Mesothelial cell of epicardium (in vitro differentiated cells): ENCODE results near the gene SLC49A3. TPM values are rescaled to one million over a fixed set of nuclear protein-coding genes. Genes with fewer than 3 reads are reported as not detected.
"Not testable (repeated sequence)": the region's sequence is repeated elsewhere in the genome, so short reads cannot be mapped to it uniquely, and the experiment has no call there.

Experiments
- DNase-seq, 2 experiments: peaks; one replicate each; pipeline ENCODE4 v3.0.0; 2021; ENCODE audit warnings: low spot score in 2 of 2; ENCODE audit not compliant: unreplicated experiment in 2 of 2
- H3K27ac Mint-ChIP-seq: 2 replicates; pipeline ENCODE4 v1.8.0; 2021; ENCODE audit warnings: mixed read lengths
- H3K27me3 Mint-ChIP-seq: 2 replicates; pipeline ENCODE4 v1.8.0; 2021; ENCODE audit warnings: low read depth, mixed read lengths
- H3K36me3 Mint-ChIP-seq: 2 replicates; pipeline ENCODE4 v1.8.0; 2021; ENCODE audit warnings: mixed read lengths
- H3K4me1 Mint-ChIP-seq: 2 replicates; pipeline ENCODE4 v1.8.0; 2021; ENCODE audit warnings: mixed read lengths
- H3K4me3 Mint-ChIP-seq: 2 replicates; pipeline ENCODE4 v1.8.0; 2021; ENCODE audit warnings: mild to moderate bottlenecking, moderate library complexity, mixed read lengths
- H3K9me3 Mint-ChIP-seq: 2 replicates; pipeline ENCODE4 v1.8.0; 2021; ENCODE audit warnings: mixed read lengths
- total RNA-seq: library from RNA; stranded (reverse); gene quantifications from 3 replicates; pipeline ENCODE4 v1.2.1, GENCODE V29; 2021
- TF ChIP-seq, protein P1 (sequence below): fragments of 200-600 bp; sonication (generic); IDR thresholded peaks from one replicate; pipeline ENCODE4 v1.5.0; 2021; ENCODE audit warnings: antibody characterized with exemption; ENCODE audit not compliant: unreplicated experiment

SLC49A3 gene
- total RNA-seq, 1 donor from 2014 or later = 13.4 TPM

DNA sequence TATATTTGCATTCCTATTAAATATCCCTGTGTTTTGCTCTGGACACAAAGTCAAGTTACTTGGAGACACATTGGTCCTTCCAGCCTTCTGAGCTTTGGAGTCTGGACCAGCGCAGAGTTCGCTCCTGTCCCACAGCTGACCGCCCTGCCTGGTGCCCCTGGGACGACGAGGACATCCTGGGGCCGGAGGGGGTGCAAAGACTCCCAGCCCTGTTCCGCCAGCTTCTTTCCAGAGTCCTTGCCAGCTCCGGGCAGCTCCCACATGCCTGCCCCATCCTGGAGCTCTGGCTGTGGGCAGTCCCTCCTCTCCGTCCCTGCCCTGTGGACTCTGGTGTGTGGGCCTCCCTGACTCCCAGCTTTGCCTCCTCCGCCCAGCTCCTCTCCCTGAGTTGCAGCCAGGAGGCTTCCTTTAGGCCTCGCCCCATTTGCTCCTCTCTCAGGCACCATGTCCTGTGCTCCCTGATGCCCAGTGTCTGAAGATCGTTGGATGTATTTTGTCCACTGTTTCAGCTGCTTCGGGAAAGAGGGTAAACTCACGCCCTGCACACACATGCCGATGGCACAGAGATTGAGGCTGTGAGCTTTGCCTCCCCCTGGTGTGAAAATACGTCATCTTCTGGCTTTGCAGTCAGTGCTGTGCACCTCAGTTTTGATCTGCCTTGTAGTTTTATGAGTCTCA is 11.8 kb upstream of the SLC49A3 start:
- no peak overlapping the region for H3K27ac Mint-ChIP-seq
- H3K4me1 Mint-ChIP-seq = no peaks in the 10 kb centered on the region
- no peaks in the 10 kb centered on the region for H3K36me3 Mint-ChIP-seq
- no peak overlapping the region for H3K4me3 Mint-ChIP-seq
- DNase-seq = no peak
- TF ChIP-seq, protein P1, sequence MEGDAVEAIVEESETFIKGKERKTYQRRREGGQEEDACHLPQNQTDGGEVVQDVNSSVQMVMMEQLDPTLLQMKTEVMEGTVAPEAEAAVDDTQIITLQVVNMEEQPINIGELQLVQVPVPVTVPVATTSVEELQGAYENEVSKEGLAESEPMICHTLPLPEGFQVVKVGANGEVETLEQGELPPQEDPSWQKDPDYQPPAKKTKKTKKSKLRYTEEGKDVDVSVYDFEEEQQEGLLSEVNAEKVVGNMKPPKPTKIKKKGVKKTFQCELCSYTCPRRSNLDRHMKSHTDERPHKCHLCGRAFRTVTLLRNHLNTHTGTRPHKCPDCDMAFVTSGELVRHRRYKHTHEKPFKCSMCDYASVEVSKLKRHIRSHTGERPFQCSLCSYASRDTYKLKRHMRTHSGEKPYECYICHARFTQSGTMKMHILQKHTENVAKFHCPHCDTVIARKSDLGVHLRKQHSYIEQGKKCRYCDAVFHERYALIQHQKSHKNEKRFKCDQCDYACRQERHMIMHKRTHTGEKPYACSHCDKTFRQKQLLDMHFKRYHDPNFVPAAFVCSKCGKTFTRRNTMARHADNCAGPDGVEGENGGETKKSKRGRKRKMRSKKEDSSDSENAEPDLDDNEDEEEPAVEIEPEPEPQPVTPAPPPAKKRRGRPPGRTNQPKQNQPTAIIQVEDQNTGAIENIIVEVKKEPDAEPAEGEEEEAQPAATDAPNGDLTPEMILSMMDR = no peak
- H3K9me3 Mint-ChIP-seq = no peaks in the 10 kb centered on the region
- H3K27me3 Mint-ChIP-seq = peaks cover 12% of the 10 kb centered on the region

DNA sequence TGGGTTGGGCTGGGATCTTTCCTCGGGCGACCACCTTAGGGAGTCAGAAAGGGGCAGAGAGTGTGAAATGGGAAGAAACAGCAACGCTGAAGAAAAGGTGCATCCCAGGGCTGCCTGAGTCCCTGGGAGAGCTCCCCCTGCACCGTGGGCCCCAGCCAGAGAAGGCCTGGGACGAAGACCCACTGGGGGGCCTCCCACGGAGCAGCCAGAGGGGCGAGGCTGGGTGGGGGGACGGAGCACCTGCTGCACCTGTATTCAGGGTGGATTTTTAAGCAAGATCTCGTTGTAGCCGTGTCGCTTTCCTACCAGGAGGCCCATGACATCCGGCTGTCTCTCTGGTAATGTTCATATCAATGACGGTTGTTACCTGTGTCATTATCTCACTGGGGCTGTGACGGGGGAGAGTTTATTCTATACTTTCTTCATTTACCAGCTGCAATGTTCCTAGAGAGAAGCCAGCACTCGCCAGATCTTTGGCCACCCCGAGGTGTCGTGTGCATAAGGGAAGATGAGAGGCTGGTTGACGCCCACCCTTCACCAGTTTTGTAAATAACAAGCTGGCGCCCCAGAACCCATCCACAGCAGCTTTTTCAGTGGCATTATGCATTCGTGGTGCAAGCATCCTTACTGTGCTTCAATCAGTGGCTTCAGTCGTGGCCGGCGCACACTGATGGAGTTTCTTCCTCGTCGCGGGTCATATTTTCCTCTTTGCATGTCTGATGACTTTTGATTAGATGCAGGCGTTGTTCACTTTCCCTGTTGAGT is 11.0 kb upstream of the SLC49A3 start:
- TF ChIP-seq, protein P1 = no peak
- no peak for DNase-seq
- Mint-ChIP-seq H3K9me3 (no peaks in the 10 kb centered on the region), H3K4me3 (no peak overlapping the region), H3K27me3 (peaks cover 12% of the 10 kb centered on the region), H3K4me1 (no peaks in the 10 kb centered on the region), H3K36me3 (no peaks in the 10 kb centered on the region), H3K27ac (no peak overlapping the region)

GRCh38 chr4:694341-694940 is 5.5 kb upstream of the SLC49A3 start:
- not testable (repeated sequence) for DNase-seq, H3K27me3 Mint-ChIP-seq, H3K27ac Mint-ChIP-seq, H3K4me3 Mint-ChIP-seq, H3K36me3 Mint-ChIP-seq, H3K9me3 Mint-ChIP-seq
- H3K4me1 Mint-ChIP-seq = peaks cover 23% of the 10 kb centered on the region

GRCh38 chr4:692771-693554 is 4.0 kb upstream of the SLC49A3 start:
- TF ChIP-seq, protein P1 = no peak
- Mint-ChIP-seq H3K36me3 (no peaks in the 10 kb centered on the region), H3K4me3 (no peak overlapping the region), H3K9me3 (peaks cover 5% of the 10 kb centered on the region), H3K4me1 (peaks cover 25% of the 10 kb centered on the region), H3K27me3 (no peaks in the 10 kb centered on the region), H3K27ac (peak overlapping the region; percentile 64)
- no peak for DNase-seq

DNA sequence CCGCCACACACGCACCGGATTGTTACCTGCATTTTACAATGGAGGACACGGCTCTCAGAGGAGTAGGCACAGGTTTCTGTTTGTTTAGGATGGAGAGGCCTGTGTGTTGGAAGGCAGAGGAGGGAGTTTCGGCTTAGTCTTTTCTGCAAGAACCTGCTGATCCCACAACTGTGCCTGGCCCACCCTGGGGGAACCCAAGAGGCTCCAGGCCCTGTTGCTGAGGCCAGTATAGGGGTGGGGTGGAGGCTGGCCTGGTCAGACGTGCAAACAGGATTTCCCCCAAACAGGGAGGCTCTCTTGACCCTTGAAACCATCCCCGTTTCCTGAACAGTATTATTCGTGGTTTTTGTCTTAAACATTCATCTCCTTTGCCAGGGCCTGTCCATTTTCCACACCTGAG is 772 bp upstream of the SLC49A3 start:
- Mint-ChIP-seq H3K4me3 (peak overlapping the region; percentile 44), H3K9me3 (peaks cover 5% of the 10 kb centered on the region), H3K36me3 (no peaks in the 10 kb centered on the region), H3K4me1 (peaks cover 30% of the 10 kb centered on the region), H3K27me3 (no peaks in the 10 kb centered on the region), H3K27ac (no peak overlapping the region)
- no peak for DNase-seq
- TF ChIP-seq, protein P1 = no peak
